NCI-H2171 treated with DMSO at 0.1 percent for 48 hours (cell line): ENCODE results near the gene ABCG5.

Experiments used
- DNase-seq: peaks from one replicate; lab custom pipeline; 2025; lab: John Stamatoyannopoulos, UW

The ABCG5 gene

GRCh38 chr2:43806719-43807031, 32.0 kb downstream of the ABCG5 start:
- no peak for DNase-seq

DNA sequence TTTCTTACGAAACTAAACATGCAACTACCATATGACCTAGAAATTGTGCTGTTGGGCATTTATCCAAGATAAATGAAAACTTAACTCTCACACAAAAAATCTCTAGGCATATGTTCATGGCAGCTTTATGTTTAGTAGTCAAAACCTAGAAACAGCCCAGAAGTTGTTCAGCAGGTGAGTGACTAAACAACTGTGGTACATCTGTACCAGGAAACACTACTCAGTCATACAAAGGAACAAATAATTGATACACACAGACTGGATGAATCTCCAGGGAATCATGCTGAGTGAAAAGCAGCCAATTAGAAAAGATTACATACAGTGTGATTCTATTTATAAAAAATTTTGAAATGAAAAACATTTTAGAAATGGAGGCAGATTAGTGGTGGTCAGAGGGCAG, 35.5 kb downstream of the ABCG5 start:
- peak; percentile 8 for DNase-seq

DNA sequence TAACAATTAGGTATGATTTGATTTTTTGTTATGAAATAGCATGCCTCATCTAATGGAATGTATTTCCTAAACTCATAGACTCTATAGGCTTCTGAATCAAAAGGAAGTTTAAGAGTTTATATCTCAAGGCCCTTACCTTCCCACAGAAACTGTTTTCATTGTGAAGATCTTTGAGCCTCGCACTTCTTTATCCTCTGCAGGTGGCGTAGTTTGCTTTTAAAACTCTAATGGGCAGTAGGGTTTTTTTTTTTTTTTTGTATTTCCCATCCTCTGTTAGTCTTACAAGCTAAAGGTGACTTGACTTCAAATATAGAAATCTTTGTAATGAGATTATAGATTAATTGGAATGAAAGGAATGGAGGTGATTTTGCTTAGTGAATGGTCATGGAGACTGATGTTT, 36.5 kb downstream of the ABCG5 start:
- DNase-seq = no peak

GRCh38 chr2:43800894-43801293, 37.7 kb downstream of the ABCG5 start:
- DNase-seq = no peak

GRCh38 chr2:43798300-43798699, 40.3 kb downstream of the ABCG5 start:
- DNase-seq = no peak

- DNase-seq = no peak
Measured at GRCh38 chr2:43796206-43796605, 42.4 kb downstream of the ABCG5 start.

- no peak for DNase-seq
Measured at GRCh38 chr2:43794956-43795355, 43.7 kb downstream of the ABCG5 start.

DNA sequence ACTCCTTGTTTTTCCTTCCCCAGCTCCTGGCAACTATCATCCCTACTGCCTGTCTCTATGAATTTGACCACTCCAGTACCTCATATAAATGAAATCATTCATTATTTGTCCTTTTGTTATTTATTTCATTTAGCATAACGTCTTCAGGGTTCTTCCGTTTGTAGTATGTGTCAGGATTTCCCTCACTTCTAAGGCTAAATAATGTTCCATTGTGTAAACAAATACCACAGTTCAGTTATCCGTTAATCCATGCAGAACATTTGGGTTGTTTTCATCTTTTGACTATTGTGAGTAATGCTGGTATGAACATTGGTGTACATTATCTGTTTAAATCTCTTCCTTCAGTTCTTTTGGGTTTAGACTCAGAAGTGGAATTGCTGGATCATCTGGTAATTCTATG, 46.0 kb downstream of the ABCG5 start:
- no peak for DNase-seq

- DNase-seq = no peak
Measured at GRCh38 chr2:43791035-43791765, 47.4 kb downstream of the ABCG5 start.

GRCh38 chr2:43790147-43790546, 48.5 kb downstream of the ABCG5 start:
- DNase-seq = no peak

DNA sequence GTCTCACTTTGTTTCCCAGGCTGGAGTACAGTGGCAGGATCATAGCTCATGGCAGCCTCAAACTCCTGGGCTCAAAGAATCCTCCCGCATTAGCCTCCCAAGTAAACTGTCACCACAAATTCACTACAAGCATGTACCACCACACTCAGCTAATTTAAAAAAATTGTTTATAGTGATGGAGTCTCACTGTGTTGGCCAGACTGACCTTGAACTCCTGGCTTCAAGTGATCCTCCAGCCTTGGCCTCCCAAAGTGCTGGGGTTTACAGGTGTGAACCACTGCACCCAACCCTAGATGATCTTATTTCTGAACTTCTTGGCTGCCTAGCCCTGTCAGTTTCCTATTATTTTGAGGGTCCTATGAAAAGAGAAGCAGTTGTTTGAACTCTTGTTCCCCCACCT, 50.0 kb downstream of the ABCG5 start:
- no peak for DNase-seq

DNA sequence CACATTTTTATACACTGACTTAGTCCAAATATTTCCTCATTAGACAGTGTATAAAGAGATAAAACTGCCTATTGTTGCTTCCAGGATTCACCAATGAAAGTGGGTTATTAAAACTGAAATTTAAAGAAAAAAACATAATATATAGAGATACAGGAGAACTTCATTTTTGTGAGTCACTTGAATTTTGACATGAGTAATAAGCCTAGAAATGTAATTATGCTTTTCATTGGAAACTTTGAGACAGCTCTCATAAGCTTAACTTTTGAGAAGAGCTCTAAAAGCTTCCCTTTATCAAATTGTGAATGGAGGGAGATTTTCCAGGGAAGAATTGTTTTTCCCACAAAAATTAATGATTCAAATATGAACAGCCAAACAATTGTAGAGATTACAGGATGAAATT, 50.7 kb downstream of the ABCG5 start:
- no peak for DNase-seq

GRCh38 chr2:43778233-43778632, 60.4 kb downstream of the ABCG5 start:
- no peak for DNase-seq

GRCh38 chr2:43777306-43777926, 61.2 kb downstream of the ABCG5 start:
- no peak for DNase-seq

GRCh38 chr2:43776324-43776723, 62.3 kb downstream of the ABCG5 start:
- DNase-seq = no peak

DNA sequence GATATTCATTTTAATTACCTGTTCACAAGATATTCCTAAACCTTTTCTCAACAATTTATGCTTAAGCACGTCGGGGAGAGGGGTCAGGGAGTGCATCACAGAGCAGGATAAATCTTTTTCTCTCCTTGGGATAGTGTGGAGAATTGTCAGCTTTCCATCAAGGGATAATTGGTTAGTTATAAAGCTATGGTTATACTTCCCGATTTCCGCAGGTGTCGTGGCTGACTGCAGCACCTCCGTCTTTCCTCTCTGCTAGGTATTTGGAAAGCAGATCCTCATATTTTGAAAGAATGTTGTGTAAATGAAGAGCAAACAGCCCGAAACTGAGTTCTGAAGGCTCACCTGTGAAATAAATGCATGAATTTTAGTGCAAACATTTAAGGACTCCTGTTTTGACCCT, 64.0 kb downstream of the ABCG5 start:
- no peak for DNase-seq

GRCh38 chr2:43773876-43774613, 64.6 kb downstream of the ABCG5 start, which contains the start of gene DYNC2LI1:
TSS of gene DYNC2LI1 (plus strand) at chr2:43774039. CDS start at chr2:43774139, 100 bp downstream.
- DNase-seq = peak; percentile 84

DNA sequence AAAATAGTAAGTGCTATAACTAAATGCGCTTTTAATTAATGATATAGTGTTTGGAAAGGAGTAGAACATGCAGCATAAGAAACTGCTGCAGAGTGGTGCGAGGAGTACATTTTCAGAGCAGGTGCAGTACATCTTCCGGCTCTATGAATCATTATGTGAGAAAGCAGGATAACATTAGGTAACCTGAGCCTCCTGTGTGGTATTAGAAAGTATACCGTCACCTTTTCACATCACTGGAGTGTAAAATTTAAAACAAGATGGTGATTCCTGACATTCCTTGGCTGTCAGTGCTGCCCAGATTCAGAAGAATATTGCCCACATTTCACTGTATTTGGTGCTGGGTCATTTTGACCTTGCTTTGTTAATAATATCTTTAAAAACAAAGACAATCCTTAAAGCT, 72.6 kb downstream of the ABCG5 start:
- peak; percentile 77 for DNase-seq

DNA sequence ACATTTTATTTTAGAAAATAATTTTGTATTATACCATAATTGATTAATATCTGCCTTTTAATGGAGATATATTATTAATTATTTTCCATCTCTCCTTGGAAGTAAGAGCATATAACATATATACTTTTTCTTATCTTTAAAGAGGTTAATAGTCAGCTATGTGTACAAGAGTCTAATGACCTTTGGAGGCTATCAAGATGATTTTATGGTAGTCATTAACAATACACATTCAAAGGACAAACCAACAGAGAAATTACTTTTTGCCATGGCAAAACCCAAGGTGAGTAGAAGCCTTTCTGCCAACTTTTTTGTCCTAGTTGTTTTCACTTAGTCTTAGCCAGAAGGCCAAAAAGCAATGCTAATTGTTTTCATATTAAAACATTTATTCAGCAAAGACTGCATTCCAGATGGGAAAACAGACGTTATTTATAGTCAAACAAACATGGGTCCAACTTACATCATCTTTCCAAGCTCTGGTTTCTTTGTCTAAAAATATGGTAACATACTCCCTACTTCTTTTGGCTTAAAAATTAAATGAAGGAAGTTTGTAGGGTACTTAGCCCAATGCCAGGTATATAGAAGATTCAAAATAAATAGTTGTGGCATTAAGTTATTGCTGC, 74.4 kb downstream of the ABCG5 start:
- DNase-seq = peak; percentile 67

- no peak for DNase-seq
Measured at GRCh38 chr2:43763091-43763490, 75.5 kb downstream of the ABCG5 start.
